HL-60/S4 treated with retinoic acid at 250 ng/mL for 4 days and 3 days (cell line): ENCODE data around the gene PRKCA.
"Not testable (repeated sequence)": the region's sequence is repeated elsewhere in the genome, so short reads cannot be mapped to it uniquely, and the experiment has no call there.

Experiments
- in situ Hi-C: fragments of 300-500 bp; cut with MboI; formaldehyde crosslinking; loops from 2 replicates; pipeline ENCODE4 v1.7.0; 2022; ENCODE audit warnings: low sequenced_read_pairs

The PRKCA gene

GRCh38 chr17:66459811-66460270 lies 157.4 kb downstream of the PRKCA start:
- in situ Hi-C loops, result no loop called here

- in situ Hi-C loops, result no loop called here
Measured at GRCh38 chr17:66460558-66460957, 158.1 kb downstream of the PRKCA start.

GRCh38 chr17:66461343-66461995 lies 159.1 kb downstream of the PRKCA start:
- in situ Hi-C loops, result no loop called here

- in situ Hi-C loops, result no loop called here
Measured at GRCh38 chr17:66462010-66462409, 159.6 kb downstream of the PRKCA start.

- in situ Hi-C loops, result no loop called here
Measured at GRCh38 chr17:66464921-66465320, 162.5 kb downstream of the PRKCA start.

GRCh38 chr17:66465701-66466100 lies 163.3 kb downstream of the PRKCA start:
- in situ Hi-C loops, result no loop called here

- in situ Hi-C loops, result no loop called here
Measured at GRCh38 chr17:66466106-66466820, 163.8 kb downstream of the PRKCA start.

GRCh38 chr17:66466840-66467367 lies 164.5 kb downstream of the PRKCA start:
- in situ Hi-C loops, result no loop called here

- in situ Hi-C loops, result no loop called here
Measured at GRCh38 chr17:66467766-66468165, 165.4 kb downstream of the PRKCA start.

GRCh38 chr17:66468241-66469087 lies 166.1 kb downstream of the PRKCA start:
- in situ Hi-C loops, result no loop called here

- in situ Hi-C loops, result no loop called here
Measured at GRCh38 chr17:66469088-66469442, 166.7 kb downstream of the PRKCA start.

- in situ Hi-C loops, result no loop called here
Measured at GRCh38 chr17:66469461-66469860, 167.0 kb downstream of the PRKCA start.

- in situ Hi-C loops, result no loop called here
Measured at GRCh38 chr17:66469890-66470289, 167.5 kb downstream of the PRKCA start.

GRCh38 chr17:66472123-66472522 lies 169.7 kb downstream of the PRKCA start:
- in situ Hi-C loops, result no loop called here

- in situ Hi-C loops, result no loop called here
Measured at GRCh38 chr17:66474258-66474657, 171.8 kb downstream of the PRKCA start.

GRCh38 chr17:66474806-66475497 lies 172.5 kb downstream of the PRKCA start:
- in situ Hi-C loops, result no loop called here

GRCh38 chr17:66476014-66476413 lies 173.6 kb downstream of the PRKCA start:
- in situ Hi-C loops, result no loop called here

- in situ Hi-C loops, result no loop called here
Measured at GRCh38 chr17:66477615-66478283, 175.3 kb downstream of the PRKCA start.

GRCh38 chr17:66479230-66479889 lies 176.9 kb downstream of the PRKCA start:
- in situ Hi-C loops, result not testable (repeated sequence)

- in situ Hi-C loops, result no loop called here
Measured at GRCh38 chr17:66480243-66480642, 177.8 kb downstream of the PRKCA start.
